Fibroblast of mammary gland (primary cell): ENCODE data around the gene IGF2BP1.
A peak's percentile ranks its signal among the peaks of the same experiment; 100 is the strongest.

Experiments
- DNase-seq: peaks from one replicate; pipeline ENCODE4 v3.0.0-alpha.2; 2010; ENCODE audit warnings: low read depth
- H3K4me3 ChIP-seq: 2 replicates; pipeline ENCODE4 v1.5.1; 2011; ENCODE audit warnings: low read depth, mild to moderate bottlenecking, low read length, moderate library complexity; ENCODE audit not compliant: control insufficient read depth
- CTCF ChIP-seq: conservative IDR thresholded peaks from 2 replicates; pipeline ENCODE4 v1.5.1; 2011; ENCODE audit warnings: low read depth, low read length, inconsistent platforms; ENCODE audit not compliant: control insufficient read depth, insufficient read depth

Gene IGF2BP1

GRCh38 chr17:48997103-48997826 lies at the start of gene IGF2BP1:
Gene IGF2BP1 (plus strand): TSS chr17:48997385. CDS start chr17:48997746, 361 bp downstream.
- no peak for TF ChIP-seq CTCF
- peak; percentile 18 for DNase-seq
- H3K4me3 ChIP-seq = peak within 1 kb of the TSS; percentile 24

GRCh38 chr17:48951572-48951971 lies 45.6 kb upstream of the IGF2BP1 start:
- DNase-seq = no peak
- no peak for TF ChIP-seq CTCF
- no peak overlapping the region for H3K4me3 ChIP-seq

- no peak for DNase-seq
- no peak for TF ChIP-seq CTCF
- H3K4me3 ChIP-seq = no peak overlapping the region
These were observed 44.3 kb upstream of the IGF2BP1 start for GRCh38 chr17:48952904-48953303.

GRCh38 chr17:48954300-48954755 lies 42.9 kb upstream of the IGF2BP1 start:
- TF ChIP-seq CTCF = peak; percentile 87
- peak; percentile 65 for DNase-seq
- no peak overlapping the region for H3K4me3 ChIP-seq

GRCh38 chr17:48960834-48961515 lies 36.2 kb upstream of the IGF2BP1 start:
- DNase-seq = peak; percentile 7
- no peak for TF ChIP-seq CTCF

GRCh38 chr17:48961516-48962233 lies 35.5 kb upstream of the IGF2BP1 start:
- peak overlapping the region; percentile 12 for H3K4me3 ChIP-seq
- TF ChIP-seq CTCF = no peak
- DNase-seq = peak; percentile 65

More at GRCh38 chr17:48960834-48961515, 36.2 kb upstream of the IGF2BP1 start:
- no peak overlapping the region for H3K4me3 ChIP-seq
